NOMO-1 treated with dmso at 0.1 percent for 144 hours (cell line): ENCODE data around the gene ZACN.
"Not testable (repeated sequence)": the region's sequence is repeated elsewhere in the genome, so short reads cannot be mapped to it uniquely, and the experiment has no call there.

Source experiments
- DNase-seq: peaks from one replicate; lab custom pipeline; 2025; ENCODE audit not compliant: unreplicated experiment; lab: John Stamatoyannopoulos, UW

Gene ZACN

GRCh38 chr17:76053246-76054111, 25.5 kb upstream of the ZACN start:
- DNase-seq, result no peak

GRCh38 chr17:76054112-76054476, 24.9 kb upstream of the ZACN start:
- DNase-seq, result no peak

GRCh38 chr17:76056882-76057281, 22.1 kb upstream of the ZACN start:
- DNase-seq, result no peak

- not testable (repeated sequence) for DNase-seq
Measured at GRCh38 chr17:76058264-76058663, 20.7 kb upstream of the ZACN start.

- DNase-seq, result no peak
Measured at GRCh38 chr17:76063875-76064546, 15.0 kb upstream of the ZACN start.

GRCh38 chr17:76065775-76066174, 13.2 kb upstream of the ZACN start:
- no peak for DNase-seq

GRCh38 chr17:76071531-76072147, 7.3 kb upstream of the ZACN start:
- DNase-seq, result no peak

- peak; percentile 83 for DNase-seq
Measured at GRCh38 chr17:76072148-76072858, 6.7 kb upstream of the ZACN start, which contains the start of gene SRP68. TSS of gene SRP68 (minus strand) at chr17:76072517. CDS start at chr17:76072491, 26 bp downstream.

- DNase-seq, result no peak
Measured at GRCh38 chr17:76074390-76075363, 4.3 kb upstream of the ZACN start, which contains the start of gene GALR2. TSS of gene GALR2 (plus strand) at chr17:76074781. CDS start at chr17:76074884, 103 bp downstream.

- peak; percentile 33 for DNase-seq
Measured at GRCh38 chr17:76075364-76076145, 3.4 kb upstream of the ZACN start.

GRCh38 chr17:76076146-76076764, 2.7 kb upstream of the ZACN start:
- no peak for DNase-seq

- no peak for DNase-seq
Measured at GRCh38 chr17:76076765-76077583, 2.0 kb upstream of the ZACN start.

GRCh38 chr17:76077584-76078110, 1.3 kb upstream of the ZACN start:
- DNase-seq, result no peak

GRCh38 chr17:76078370-76078769, 612 bp upstream of the ZACN start:
- DNase-seq, result not testable (repeated sequence)

GRCh38 chr17:76079535-76079955, 563 bp downstream of the ZACN start:
- no peak for DNase-seq

GRCh38 chr17:76079956-76080767, 1.2 kb downstream of the ZACN start:
- no peak for DNase-seq
